SK-N-SH (cell line): Measurements from ENCODE around the gene PDGFA.

ENCODE experiments used
- CTCF ChIP-seq: fragments of 200-600 bp; sonication (generic); IDR thresholded peaks from 2 replicates; pipeline ENCODE4 v1.6.1; 2017; ENCODE audit warnings: antibody characterized with exemption, mild to moderate bottlenecking, moderate library complexity
- TAF1 ChIP-seq: IDR thresholded peaks from 2 replicates; pipeline ENCODE4 v1.6.1; 2012; ENCODE audit warnings: low read depth, mild to moderate bottlenecking, low read length, moderate library complexity, borderline replicate concordance

- TF ChIP-seq CTCF (no peak), TAF1 (no peak)
Observed at GRCh38 chr7:564176-564865, 44.7 kb upstream of the PDGFA start.
